H1 (cell line): ENCODE data around the gene ATP7B. TPM values are rescaled to one million over a fixed set of nuclear protein-coding genes. Genes with fewer than 3 reads are reported as not detected.

Experiments used
- CTCF ChIA-PET: fragments of 300-600 bp; sonication (Branson Sonifier 250); formaldehyde crosslinking; loops from one replicate; lab custom pipeline; 2021; ENCODE audit not compliant: partially characterized antibody; lab: Charles Lee
- POLR2A ChIA-PET: fragments of 300-600 bp; sonication (Branson Sonifier 250); formaldehyde crosslinking; loops from one replicate; lab custom pipeline; 2021; ENCODE audit warnings: inconsistent platforms; ENCODE audit not compliant: partially characterized antibody; lab: Charles Lee
- DNase-seq, 2 experiments: peaks; one replicate each; pipeline versions ENCODE4 v3.0.0 to v3.0.0-alpha.2; 2010 to 2022; ENCODE audit warnings: low spot score in 2 of 2, low read depth in 1 of 2, mixed read lengths in 1 of 2
- FAIRE-seq: peaks from 2 replicates; lab custom pipeline; 2011; peaks lifted over from hg19 to GRCh38; lab: Jason Lieb, UNC
- H2AFZ ChIP-seq: 2 replicates; pipeline ENCODE4 v1.8.1; 2012; ENCODE audit warnings: low read length, inconsistent platforms
- H2AK5ac ChIP-seq: 2 replicates; pipeline ENCODE4 v1.6.1; 2013; ENCODE audit warnings: low read depth, low read length
- H2BK120ac ChIP-seq: replicated peaks from 2 replicates; pipeline ENCODE3; 2013; ENCODE audit warnings: low read depth, low read length, inconsistent platforms
- H2BK12ac ChIP-seq: 2 replicates; pipeline ENCODE4 v1.6.1; 2013; ENCODE audit warnings: low read depth, low read length
- H2BK15ac ChIP-seq: 2 replicates; pipeline ENCODE4 v1.6.1; 2013; ENCODE audit warnings: low read length
- H2BK20ac ChIP-seq: 2 replicates; pipeline ENCODE4 v1.6.1; 2013; ENCODE audit warnings: low read length
- H2BK5ac ChIP-seq: 2 replicates; pipeline ENCODE4 v1.6.1; 2013; ENCODE audit warnings: low read depth, low read length
- H3K14ac ChIP-seq: 2 replicates; pipeline ENCODE4 v1.6.1; 2013; ENCODE audit warnings: inconsistent platforms; ENCODE audit not compliant: insufficient read length
- H3K18ac ChIP-seq: 2 replicates; pipeline ENCODE4 v1.6.1; 2013; ENCODE audit warnings: low read length; ENCODE audit errors: extremely low read depth
- H3K23ac ChIP-seq: 2 replicates; pipeline ENCODE4 v1.6.1; 2013; ENCODE audit warnings: inconsistent platforms; ENCODE audit not compliant: insufficient read length
- H3K23me2 ChIP-seq: 2 replicates; pipeline ENCODE4 v1.6.1; 2013; ENCODE audit warnings: low read depth, low read length
- H3K27ac ChIP-seq: 2 replicates; pipeline ENCODE4 v1.6.1; 2011; ENCODE audit warnings: low read depth, low read length, inconsistent platforms
- H3K27me3 ChIP-seq, 4 experiments: replicated peaks in 1 of 4; 1 replicate in 1 of 4; 2 replicates in 3 of 4; pipeline versions ENCODE4 v1.6.1 to v1.8.1; 2011 to 2013; ENCODE audit warnings: low read length in 3 of 4, mild to moderate bottlenecking in 3 of 4, inconsistent platforms in 2 of 4, mixed read lengths in 2 of 4, moderate library complexity in 1 of 4; ENCODE audit not compliant: control insufficient read depth in 3 of 4, insufficient read depth in 3 of 4; ENCODE audit errors: extremely low read depth in 1 of 4
- H3K36me3 ChIP-seq, 4 experiments: 2 replicates each; pipeline versions ENCODE4 v1.6.1 to v1.8.1; 2011 to 2013; ENCODE audit warnings: mild to moderate bottlenecking in 4 of 4, low read length in 3 of 4, moderate library complexity in 2 of 4, control low read depth in 1 of 4, inconsistent platforms in 1 of 4; ENCODE audit not compliant: insufficient read depth in 4 of 4, control insufficient read depth in 2 of 4
- H3K4ac ChIP-seq: replicated peaks from 2 replicates; pipeline ENCODE3; 2013; ENCODE audit warnings: low read length, low read depth, mixed read lengths, inconsistent platforms; ENCODE audit not compliant: insufficient read length
- H3K4me1 ChIP-seq, 4 experiments: replicated peaks in 1 of 4; 1 replicate in 1 of 4; 2 replicates in 3 of 4; pipeline versions ENCODE4 v1.6.1 to v1.8.1; 2011 to 2013; ENCODE audit warnings: low read length in 3 of 4, inconsistent platforms in 2 of 4, mixed read lengths in 1 of 4; ENCODE audit not compliant: insufficient read depth in 4 of 4, control insufficient read depth in 3 of 4
- H3K4me2 ChIP-seq, 2 experiments: 2 replicates each; pipeline versions ENCODE4 v1.6.1 to v1.8.1; 2011 to 2013; ENCODE audit warnings: low read depth in 2 of 2, low read length in 2 of 2, control low read depth in 1 of 2, inconsistent platforms in 1 of 2, mild to moderate bottlenecking in 1 of 2; ENCODE audit not compliant: insufficient read depth in 1 of 2
- H3K4me3 ChIP-seq, 4 experiments: fragments of 200-600, 300-600 bp in 1 of 4; sonication (generic), shearing (Covaris generic), sonication (Bioruptor Twin) in 1 of 4; 2 replicates each; pipeline versions ENCODE4 v1.5.1 to v1.8.1; 2011 to 2016; ENCODE audit warnings: low read length in 4 of 4, low read depth in 3 of 4, control low read depth in 2 of 4, inconsistent platforms in 2 of 4, mild to moderate bottlenecking in 2 of 4, mixed read lengths in 1 of 4, moderate library complexity in 1 of 4; ENCODE audit not compliant: insufficient read depth in 2 of 4; ENCODE audit errors: extremely low read depth in 1 of 4
- H3K56ac ChIP-seq: replicated peaks from 2 replicates; pipeline ENCODE3; 2013; ENCODE audit warnings: low read depth, mild to moderate bottlenecking, mixed read lengths, low read length, inconsistent platforms; ENCODE audit not compliant: insufficient read length
- H3K79me1 ChIP-seq: 2 replicates; pipeline ENCODE4 v1.6.1; 2013; ENCODE audit warnings: low read depth, low read length, control low read depth
- H3K79me2 ChIP-seq, 2 experiments: 2 replicates each; pipeline versions ENCODE4 v1.6.1 to v1.8.1; 2012 to 2013; ENCODE audit warnings: low read length in 2 of 2, mild to moderate bottlenecking in 2 of 2, inconsistent platforms in 1 of 2; ENCODE audit not compliant: insufficient read depth in 2 of 2, control insufficient read depth in 1 of 2
- H3K9ac ChIP-seq, 4 experiments: replicated peaks in 1 of 4; 1 replicate in 1 of 4; 2 replicates in 3 of 4; pipeline versions ENCODE4 v1.6.1 to v1.8.1; 2011 to 2013; ENCODE audit warnings: low read depth in 3 of 4, low read length in 3 of 4, control low read depth in 2 of 4, mild to moderate bottlenecking in 2 of 4, moderate library complexity in 2 of 4, inconsistent platforms in 1 of 4; ENCODE audit errors: extremely low read depth in 1 of 4
- H3K9me3 ChIP-seq, 2 experiments: 2 replicates each; pipeline versions ENCODE4 v1.6.1 to v1.8.1; 2012 to 2013; ENCODE audit warnings: mild to moderate bottlenecking in 2 of 2, moderate library complexity in 2 of 2, control low read depth in 1 of 2, inconsistent platforms in 1 of 2, low read depth in 1 of 2, low read length in 1 of 2, mixed read lengths in 1 of 2; ENCODE audit not compliant: insufficient read depth in 2 of 2
- H4K20me1 ChIP-seq, 2 experiments: replicated peaks in 1 of 2; 2 replicates each; pipeline versions ENCODE3 to v1.8.1; 2011 to 2013; ENCODE audit warnings: inconsistent platforms in 2 of 2, low read length in 2 of 2, mild to moderate bottlenecking in 1 of 2; ENCODE audit not compliant: insufficient read depth in 2 of 2, control insufficient read depth in 1 of 2
- H4K5ac ChIP-seq: 2 replicates; pipeline ENCODE4 v1.6.1; 2013; ENCODE audit warnings: low read length, low read depth, mixed read lengths, inconsistent platforms; ENCODE audit not compliant: insufficient read length
- H4K8ac ChIP-seq: 2 replicates; pipeline ENCODE4 v1.8.0; 2013; ENCODE audit warnings: mild to moderate bottlenecking, moderate library complexity, low read length, inconsistent platforms; ENCODE audit not compliant: insufficient read depth; ENCODE audit errors: extremely low read depth
- H4K91ac ChIP-seq: replicated peaks from 2 replicates; pipeline ENCODE3; 2013; ENCODE audit warnings: low read length, mixed read lengths, inconsistent platforms; ENCODE audit not compliant: insufficient read length
- WGBS, 2 experiments: shearing (Covaris generic) in 1 of 2; methylation state at CpG; one replicate each; pipeline versions ENCODE4 v1.1.6 to v1.1.7; 2013 to 2015; ENCODE audit warnings: low lambda C conversion rate in 2 of 2, mixed read lengths in 2 of 2, inconsistent platforms in 1 of 2, low coverage in 1 of 2, missing lambda C conversion rate in 1 of 2; ENCODE audit not compliant: insufficient replicate concordance in 2 of 2, insufficient coverage in 1 of 2, insufficient read length in 1 of 2; ENCODE audit errors: extremely low coverage in 1 of 2, missing lambda C conversion rate in 1 of 2; 5-methylcytosine and 5-hydroxymethylcytosine counted together
- polyA plus RNA-seq, 7 experiments: library from polyadenylated mRNA; depleted of rRNA in 3 of 7; stranded (reverse) in 5 of 7; unstranded in 2 of 7; fragments of >200 nt in 5 of 7; fragments of 200-250 nt in 2 of 7; gene quantifications; 1 replicate in 5 of 7; 2 replicates in 1 of 7; 4 replicates in 1 of 7; pipeline versions ENCODE4 v1.2.1 to v1.2.3, GENCODE V29; 2011 to 2013; ENCODE audit warnings: missing spikeins in 2 of 7, mixed read lengths in 2 of 7
- total RNA-seq: library from RNA; stranded (reverse); fragmentation: NEBNext Ultra II Directional; extraction: Animal tissue kit (Norgen Biotek cat#: 25700); gene quantifications from 2 replicates; pipeline ENCODE4 v1.2.1, GENCODE V29; 2021

The ATP7B gene
- total and polyA plus RNA-seq, 2 of the 8 experiments (the other 6 are each of a cell fraction or from before 2014, with no cell fraction given) = 4.1 to 9.2 TPM

- ChIA-PET CTCF (interaction anchor here (0.7 to 4.1 kb wide), 6 partner anchors 11 to 97 kb away, joined by 3 to 20 read pairs (median 4); partner anchors contain the start of gene TMEM272), POLR2A (interaction anchor here (1.0 kb wide), 1 partner anchor 12 kb away, joined by 3 read pairs; no protein-coding TSS in a partner anchor)
- Histone ChIP-seq H2BK12ac (no peak overlapping the region), H4K20me1 (peaks cover 0 to 2% of the 10 kb centered on the region in 2 experiments), H4K8ac (no peak overlapping the region), H4K91ac (no peak overlapping the region), H3K27ac (no peak overlapping the region), H2BK20ac (no peak overlapping the region), H3K4ac (no peak overlapping the region), H2AFZ (no peak overlapping the region), H2AK5ac (no peak overlapping the region), H3K4me1 (peaks cover 0 to 5% (median under 1%) of the 10 kb centered on the region in 4 experiments; a peak in 3 of 7 replicates), H3K4me2 (no peak overlapping the region), H3K79me1 (no peaks in the 10 kb centered on the region; the same call in 1 of the 2 replicates), H3K36me3 (no peaks in the 10 kb centered on the region), H3K4me3 (no peak overlapping the region), H3K27me3 (no peaks in the 10 kb centered on the region), H2BK120ac (no peak overlapping the region), H2BK5ac (no peak overlapping the region), H4K5ac (no peak overlapping the region), H3K9me3 (no peaks in the 10 kb centered on the region), H3K9ac (no peak overlapping the region), H3K14ac (no peak overlapping the region), H3K23ac (no peak overlapping the region), H3K56ac (no peak overlapping the region), H3K18ac (no peak overlapping the region), H3K23me2 (no peaks in the 10 kb centered on the region), H2BK15ac (no peak overlapping the region), H3K79me2 (no peaks in the 10 kb centered on the region)
- FAIRE-seq = no peak
- no peak for DNase-seq
- 87% methylated on average over 8 of the region's 8 CpGs; no CpG with 5 or more reads in 1 of the 2 experiments for WGBS, 2 experiments
Measured at GRCh38 chr13:51907040-51907732, 104.1 kb downstream of the ATP7B start.
